Stimulated activated CD8-positive, alpha-beta memory T cell treated with anti-CD3 and anti-CD28 coated beads, Interleukin-7, amount 100 ng/mL, for 1 hour (primary cell): ENCODE results near the gene PASK.

Experiments
- DNase-seq, 2 donors: peaks; one replicate each; pipeline ENCODE4 v3.0.0-alpha.2; 2020; ENCODE audit warnings: low read depth in 2 of 2

The PASK gene

DNA sequence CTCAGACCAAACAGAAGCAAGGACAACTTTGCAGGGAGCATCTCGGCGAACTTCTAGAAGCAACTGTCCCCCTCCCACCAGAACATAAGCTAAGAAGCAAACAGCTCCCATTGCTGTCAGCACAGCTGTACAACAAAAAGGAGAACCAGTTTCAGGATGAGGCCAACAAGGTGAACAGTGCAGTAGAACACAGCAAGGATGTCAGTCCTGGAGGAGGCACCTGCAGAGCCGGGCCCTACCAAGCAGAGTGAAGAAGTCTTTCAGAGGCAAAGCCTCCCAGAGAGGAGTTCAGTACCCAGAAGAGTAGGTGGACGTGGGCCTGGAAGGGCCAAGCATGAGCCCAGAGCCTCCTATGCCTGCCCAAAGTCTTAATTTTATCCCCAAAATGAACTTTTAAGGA, 1.0 kb downstream of the PASK start:
- DNase-seq: no peak

DNA sequence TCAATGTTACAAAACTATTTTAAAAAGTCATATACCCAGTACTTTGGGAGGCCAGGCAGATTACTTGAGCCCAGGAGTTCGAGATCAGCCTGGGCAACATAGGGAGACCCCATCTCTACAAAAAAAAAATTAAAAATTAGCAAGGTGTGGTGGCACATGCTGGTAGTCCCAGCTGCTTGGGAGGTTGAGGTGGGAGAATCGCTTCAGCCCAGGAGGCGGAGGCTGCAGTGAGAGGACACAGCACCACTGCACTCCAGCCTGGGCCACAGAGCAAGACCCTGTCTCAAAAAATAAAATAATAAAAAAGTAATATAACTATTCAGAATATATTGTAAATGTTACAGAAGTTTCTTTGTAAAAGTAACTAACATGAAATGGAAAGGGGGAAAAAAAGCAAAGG, 1.9 kb downstream of the PASK start:
- no peak for DNase-seq

GRCh38 chr2:241146286-241146685, 3.0 kb downstream of the PASK start:
- no peak for DNase-seq

GRCh38 chr2:241142593-241142992, 6.7 kb downstream of the PASK start:
- DNase-seq: no peak

GRCh38 chr2:241142063-241142462, 7.2 kb downstream of the PASK start:
- no peak for DNase-seq

DNA sequence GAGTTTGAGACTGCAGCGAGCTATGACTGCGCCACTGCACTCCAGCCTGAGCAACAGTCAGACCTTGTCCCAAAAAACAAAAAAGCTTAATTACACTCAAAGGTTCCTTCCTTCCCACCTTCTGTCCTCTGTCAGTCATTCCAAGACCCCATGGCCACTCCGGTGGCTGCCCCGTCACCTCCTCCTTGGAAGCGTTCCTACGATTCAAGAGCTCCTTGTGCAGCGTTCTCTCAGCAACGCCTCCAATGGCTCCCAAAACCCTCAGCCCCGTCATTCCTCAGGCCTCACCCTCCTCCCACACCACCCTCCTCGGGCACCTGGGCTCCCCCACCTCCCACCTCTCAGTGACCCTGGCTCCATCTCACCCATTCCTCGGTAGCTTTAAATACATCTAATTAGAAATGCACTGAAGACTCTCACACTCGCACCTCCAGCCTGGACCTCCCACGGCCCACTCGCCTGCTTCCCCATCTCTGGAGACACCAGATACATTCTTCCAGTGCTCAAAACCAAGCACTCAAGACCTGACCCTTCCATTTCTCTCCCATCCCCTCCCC, 8.0 kb downstream of the PASK start:
- no peak for DNase-seq

- DNase-seq: no peak
Measured at GRCh38 chr2:241140445-241140840, 8.8 kb downstream of the PASK start.

DNA sequence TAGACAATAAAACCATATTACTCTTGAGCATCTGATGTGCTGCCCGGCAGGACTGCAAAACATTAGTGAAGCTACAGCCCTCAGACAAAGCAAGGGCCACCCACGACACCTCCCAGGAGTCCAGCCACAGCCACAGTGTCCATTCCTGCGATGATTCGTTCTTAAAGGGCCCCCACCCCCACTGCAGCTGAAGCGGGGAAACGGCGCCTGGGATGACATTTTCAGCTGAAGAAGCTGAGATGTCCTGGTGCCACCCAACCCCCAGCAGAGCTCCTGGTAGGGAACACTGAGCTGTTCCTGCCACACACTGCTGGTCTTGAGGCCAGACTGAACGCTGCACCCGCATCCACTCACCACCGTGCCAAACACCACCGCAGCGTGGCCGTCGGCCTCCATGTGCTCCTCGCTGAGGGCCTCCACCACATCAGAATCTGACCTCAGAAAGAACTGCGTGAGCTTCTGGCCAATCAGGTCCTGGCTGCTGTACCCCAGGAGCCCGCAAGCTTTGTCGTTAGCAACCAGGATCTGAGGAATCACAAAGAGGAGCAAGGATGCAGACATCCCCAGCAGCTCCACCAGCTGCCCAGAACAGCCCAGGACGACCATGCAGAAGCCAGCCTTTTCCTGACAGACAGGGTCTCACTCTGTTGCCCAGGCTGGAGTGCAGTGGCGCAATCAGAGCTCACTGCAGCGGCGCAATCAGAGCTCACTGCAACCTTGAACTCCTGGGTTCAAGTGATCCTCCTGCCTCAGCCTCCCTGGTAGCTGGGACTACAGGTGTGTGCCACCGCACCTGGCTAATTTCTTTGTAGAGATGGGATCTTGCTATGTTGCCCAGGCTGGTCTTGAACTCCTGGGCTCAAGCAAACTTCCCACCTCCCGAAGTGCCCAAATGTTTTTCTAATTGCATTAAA, 9.5 kb downstream of the PASK start:
- no peak for DNase-seq

- no peak for DNase-seq
Measured at GRCh38 chr2:241138471-241138870, 10.8 kb downstream of the PASK start.

GRCh38 chr2:241137276-241138190, 11.7 kb downstream of the PASK start:
- no peak for DNase-seq

GRCh38 chr2:241136661-241137260, 12.5 kb downstream of the PASK start:
- no peak for DNase-seq

DNA sequence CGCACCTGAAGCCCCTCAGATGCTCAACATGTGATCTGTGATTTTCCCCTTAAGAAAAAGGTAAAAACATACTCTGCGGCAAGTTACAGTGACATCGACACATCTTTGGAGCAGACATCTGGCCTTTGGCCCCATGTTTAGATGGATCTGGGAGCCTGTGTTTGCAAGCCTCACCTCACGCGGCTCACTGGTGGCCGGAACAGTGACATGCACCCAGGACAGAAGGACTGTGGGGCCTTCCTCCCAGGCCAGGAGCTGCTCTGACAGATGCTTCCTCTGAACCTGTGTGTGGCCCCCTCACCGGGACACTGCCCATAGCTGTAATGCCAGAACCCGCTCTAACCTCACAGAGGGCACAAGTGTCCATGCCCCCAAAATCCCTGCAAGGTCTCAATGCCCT, 13.1 kb downstream of the PASK start:
- DNase-seq: no peak

DNA sequence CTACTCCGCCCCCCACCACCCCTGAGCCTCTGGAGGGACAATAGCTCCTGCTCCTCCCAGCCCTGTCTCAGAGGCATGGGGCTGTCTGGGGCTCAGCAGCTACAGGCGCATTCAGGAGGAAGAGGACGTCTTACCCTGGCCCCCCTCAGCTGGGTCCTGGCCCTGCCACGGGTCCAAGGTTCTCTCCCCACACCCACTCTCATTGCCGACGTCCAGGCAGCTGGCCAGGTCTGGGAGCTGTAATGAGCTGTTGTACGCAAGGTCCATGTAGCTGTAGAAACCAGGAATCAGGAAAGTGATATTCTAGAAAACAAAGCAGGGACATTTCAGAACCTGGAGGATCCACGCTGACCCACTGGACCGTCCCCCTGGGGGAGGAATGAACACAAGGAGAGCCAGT, 13.5 kb downstream of the PASK start:
- no peak for DNase-seq

GRCh38 chr2:241134711-241135110, 14.6 kb downstream of the PASK start:
- no peak for DNase-seq

GRCh38 chr2:241133436-241133820, 15.8 kb downstream of the PASK start:
- DNase-seq: no peak

DNA sequence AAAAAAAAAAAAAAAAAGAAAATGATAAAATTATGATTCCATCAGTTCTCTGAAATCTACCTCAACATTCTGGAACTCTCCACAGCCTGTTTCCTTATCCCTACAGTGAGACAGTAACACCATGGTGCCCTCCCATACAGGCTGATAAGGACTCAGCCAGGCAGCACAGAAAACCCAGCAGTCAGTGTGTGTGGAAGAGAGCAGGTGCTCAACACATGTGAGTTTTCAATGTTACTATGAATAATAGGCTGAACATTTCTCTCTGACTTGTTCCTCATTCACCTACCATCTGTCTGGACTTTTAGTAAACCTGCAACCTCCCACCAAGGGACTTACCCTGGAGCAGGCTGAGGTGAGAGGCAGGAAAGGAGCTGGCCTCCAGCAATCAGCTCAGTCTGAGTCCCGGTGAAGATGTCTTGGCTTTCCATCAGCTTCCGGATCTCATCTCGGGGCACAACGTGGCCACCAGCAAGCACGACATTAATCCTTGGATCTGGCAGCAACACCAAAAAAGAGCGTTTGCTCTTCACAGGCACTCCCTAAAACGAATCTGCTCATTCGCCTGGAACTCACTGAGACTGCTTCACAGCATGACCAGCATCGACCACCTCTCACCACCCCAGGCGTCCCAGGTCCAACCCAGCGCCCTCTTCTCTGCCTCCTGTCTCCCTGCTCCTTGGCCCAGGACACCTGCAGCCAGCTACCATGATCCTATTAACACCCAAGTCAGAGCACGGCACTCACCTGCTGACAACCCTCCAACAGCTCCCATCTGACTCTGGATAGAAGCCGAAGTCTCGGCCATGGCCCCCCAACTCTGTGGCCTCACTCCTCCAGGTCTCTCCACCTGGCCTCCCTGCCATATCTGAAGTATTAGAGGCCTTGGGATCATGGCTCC, 16.5 kb downstream of the PASK start:
- DNase-seq: no peak

DNA sequence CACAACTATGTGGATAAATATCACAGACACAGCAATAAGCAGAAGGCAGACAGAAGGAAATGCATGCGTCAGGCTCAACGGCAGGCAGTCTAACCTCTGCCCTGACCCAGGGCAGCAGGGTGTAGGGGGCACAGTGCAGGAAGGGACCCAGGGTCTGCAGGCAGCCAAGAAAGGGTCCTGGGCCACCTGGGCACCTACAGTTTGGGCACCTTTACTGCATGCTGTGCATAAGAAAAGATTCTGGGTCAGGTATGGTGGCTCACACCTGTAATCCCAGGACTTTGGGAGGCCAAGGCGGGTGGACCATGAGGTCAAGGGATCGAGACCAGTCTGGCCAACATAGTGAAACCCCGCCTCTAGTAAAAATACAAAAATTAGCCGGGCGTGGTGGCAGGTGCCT, 17.7 kb downstream of the PASK start:
- no peak for DNase-seq

DNA sequence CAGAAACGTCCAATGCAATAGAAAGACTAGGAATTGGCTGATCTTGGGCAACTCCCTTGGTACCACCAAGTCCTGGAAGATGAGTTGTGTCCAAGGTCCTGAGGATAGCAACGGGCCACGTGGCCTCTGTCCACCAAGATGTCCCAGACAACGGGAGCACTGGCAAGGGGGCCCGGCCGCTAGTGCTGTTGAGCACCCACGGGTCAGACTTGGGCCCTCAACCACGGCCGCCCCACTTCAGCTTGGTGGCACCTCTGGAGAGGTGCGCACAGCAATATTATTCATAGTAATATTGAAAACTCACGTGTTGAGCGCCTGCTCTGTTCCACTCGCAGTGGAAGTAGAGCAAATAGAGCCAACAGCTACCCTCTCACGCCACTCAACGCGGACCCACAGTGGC, 19.0 kb downstream of the PASK start:
- no peak for DNase-seq

DNA sequence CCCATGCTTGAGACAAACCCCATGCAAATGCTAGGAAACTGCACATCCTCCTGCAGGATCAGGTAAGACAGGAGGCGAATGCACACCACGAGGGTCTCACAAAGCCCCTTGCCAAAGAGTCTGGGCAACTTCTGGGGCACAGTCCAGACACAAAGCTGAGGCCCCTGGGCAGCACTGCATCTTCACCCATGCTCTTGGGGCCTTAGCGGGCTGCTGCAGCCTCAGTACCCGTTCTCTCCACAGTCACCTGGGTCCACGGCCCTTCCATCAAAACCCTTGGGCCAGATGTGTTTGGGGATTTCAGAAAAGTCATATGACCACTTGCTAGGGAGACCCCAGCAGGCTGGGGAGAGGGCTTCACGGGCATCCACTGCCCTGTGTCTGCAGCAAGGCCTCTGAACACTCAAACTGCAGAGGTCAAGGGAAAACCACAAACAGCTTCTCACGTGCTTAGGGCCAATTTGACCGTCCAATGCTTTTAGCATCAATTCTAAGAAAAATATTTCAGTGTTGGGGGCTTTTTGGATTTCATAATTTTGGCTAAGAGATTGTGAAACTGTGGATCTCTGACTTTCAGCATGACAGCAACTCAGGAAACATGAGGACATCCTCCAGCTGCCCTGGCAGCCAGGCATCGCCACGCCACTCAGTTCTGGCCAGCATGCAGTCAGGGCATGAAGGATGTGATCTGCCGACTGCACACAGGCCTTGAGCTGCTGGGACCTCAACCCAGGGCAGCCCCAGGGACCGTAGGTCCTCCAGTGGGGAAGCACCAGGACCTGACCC, 20.0 kb downstream of the PASK start:
- no peak for DNase-seq

DNA sequence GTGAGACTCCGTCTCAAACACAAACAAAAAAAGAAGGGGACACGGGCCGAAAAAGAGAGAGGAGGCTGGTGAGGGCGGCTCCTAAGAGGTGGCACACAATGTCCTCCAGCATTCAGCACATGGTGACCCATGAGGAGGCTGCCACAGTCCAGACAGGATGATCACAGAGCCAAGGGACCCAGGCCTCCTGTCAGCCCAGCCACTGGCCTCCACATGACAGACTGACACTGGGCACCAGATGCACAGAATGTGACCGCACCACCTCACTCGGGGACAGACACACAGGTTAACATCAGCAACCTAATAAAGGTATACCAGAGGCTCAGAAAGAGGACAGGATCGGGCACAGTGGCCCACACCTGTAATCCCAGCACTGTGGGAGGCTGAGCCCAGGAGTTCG, 21.0 kb downstream of the PASK start:
- no peak for DNase-seq
